Hepatocyte (in vitro differentiated cells): ENCODE results near the gene CCDC102A. TPM values are rescaled to one million over a fixed set of nuclear protein-coding genes. Genes with fewer than 3 reads are reported as not detected.

Source experiments
- DNase-seq: peaks from one replicate; pipeline ENCODE4 v3.0.0-alpha.2; 2016; ENCODE audit warnings: low spot score
- H2AFZ ChIP-seq: fragments of 200-600 bp; sonication (generic); 2 replicates; pipeline ENCODE4 v1.6.0; 2016; ENCODE audit warnings: antibody characterized with exemption, mild to moderate bottlenecking
- H3K27ac ChIP-seq: fragments of 200-600 bp; sonication (generic); 2 replicates; pipeline ENCODE4 v1.5.1; 2016; ENCODE audit warnings: mild to moderate bottlenecking
- H3K27me3 ChIP-seq: fragments of 200-600 bp; sonication (generic); 2 replicates; pipeline ENCODE4 v1.6.1; 2016
- H3K36me3 ChIP-seq: fragments of 200-600 bp; sonication (generic); replicated peaks from 2 replicates; pipeline ENCODE4 v1.5.1; 2016; ENCODE audit warnings: low read depth; ENCODE audit not compliant: insufficient read depth
- H3K4me1 ChIP-seq: fragments of 200-600 bp; sonication (generic); 2 replicates; pipeline ENCODE4 v1.5.1; 2016; ENCODE audit warnings: mild to moderate bottlenecking, moderate library complexity; ENCODE audit not compliant: insufficient read depth
- H3K4me2 ChIP-seq: fragments of 200-600 bp; sonication (generic); 2 replicates; pipeline ENCODE4 v1.6.0; 2016
- H3K4me3 ChIP-seq: fragments of 200-600 bp; sonication (generic); 2 replicates; pipeline ENCODE4 v1.5.1; 2016; ENCODE audit warnings: mild to moderate bottlenecking
- H3K79me2 ChIP-seq: fragments of 200-600 bp; sonication (generic); 2 replicates; pipeline ENCODE4 v1.6.0; 2017; ENCODE audit warnings: mild to moderate bottlenecking
- H3K9me2 ChIP-seq: fragments of 200-600 bp; sonication (generic); replicated peaks from 2 replicates; pipeline ENCODE4 v1.6.0; 2017; ENCODE audit warnings: mild to moderate bottlenecking; ENCODE audit not compliant: insufficient read depth
- H3K9me3 ChIP-seq: fragments of 200-600 bp; sonication (generic); 2 replicates; pipeline ENCODE4 v1.5.1; 2016; ENCODE audit warnings: low read depth, mild to moderate bottlenecking
- H4K20me1 ChIP-seq: fragments of 200-600 bp; sonication (generic); 2 replicates; pipeline ENCODE4 v1.6.0; 2016; ENCODE audit warnings: mild to moderate bottlenecking; ENCODE audit not compliant: insufficient read depth, poor library complexity, severe bottlenecking
- CTCF ChIP-seq: fragments of 200-600 bp; sonication (generic); IDR thresholded peaks from 2 replicates; pipeline ENCODE4 v1.5.1; 2016; ENCODE audit warnings: antibody characterized with exemption, mild to moderate bottlenecking; ENCODE audit not compliant: poor library complexity
- EZH2 ChIP-seq: fragments of 200-600 bp; sonication (generic); IDR thresholded peaks from 2 replicates; pipeline ENCODE4 v1.6.1; 2016; ENCODE audit warnings: antibody characterized with exemption, mild to moderate bottlenecking, borderline replicate concordance
- EZH2phosphoT487 ChIP-seq: fragments of 200-600 bp; sonication (generic); IDR thresholded peaks from one replicate; pipeline ENCODE4 v1.6.1; 2018; ENCODE audit warnings: antibody characterized with exemption, mild to moderate bottlenecking, low read depth, moderate library complexity; ENCODE audit not compliant: unreplicated experiment, severe bottlenecking
- WGBS: methylation state at CpG from one replicate; pipeline ENCODE4 v1.1.6; 2016; ENCODE audit warnings: low lambda C conversion rate; ENCODE audit errors: missing lambda C conversion rate; 5-methylcytosine and 5-hydroxymethylcytosine counted together
- polyA plus RNA-seq: library from polyadenylated mRNA; unstranded; fragments of >200 nt; fragmentation: Nextera tagmentation; extraction: Ambion mirVana; gene quantifications from 2 replicates; pipeline ENCODE4 v1.2.1, GENCODE V29; 2016
- total RNA-seq: library from RNA; depleted of rRNA; stranded (reverse); fragments of >200 nt; gene quantifications from 2 replicates; pipeline ENCODE4 v1.2.3, GENCODE V29; 2014

The CCDC102A gene
- total and polyA plus RNA-seq, 2 experiments from 2014 or later = 11.4 to 17.2 TPM

GRCh38 chr16:57510016-57510871, 26.1 kb downstream of the CCDC102A start:
- Histone ChIP-seq H3K9me2 (no peaks in the 10 kb centered on the region), H2AFZ (no peak overlapping the region), H3K27me3 (no peaks in the 10 kb centered on the region), H3K4me1 (peaks cover 50% of the 10 kb centered on the region), H3K9me3 (no peaks in the 10 kb centered on the region), H4K20me1 (no peaks in the 10 kb centered on the region), H3K79me2 (no peaks in the 10 kb centered on the region), H3K36me3 (no peaks in the 10 kb centered on the region), H3K4me3 (no peak overlapping the region), H3K4me2 (no peak overlapping the region), H3K27ac (peak overlapping the region; percentile 61)
- 39% methylated on average over 10 of the region's 10 CpGs for WGBS
- TF ChIP-seq EZH2phosphoT487 = no peak
- TF ChIP-seq EZH2 = no peak
- no peak for TF ChIP-seq CTCF
- peak; percentile 23 for DNase-seq

GRCh38 chr16:57509231-57509923, 27.0 kb downstream of the CCDC102A start:
- Histone ChIP-seq H3K4me2 (no peak overlapping the region), H3K79me2 (no peaks in the 10 kb centered on the region), H3K9me3 (no peaks in the 10 kb centered on the region), H2AFZ (no peak overlapping the region), H3K4me1 (peaks cover 42% of the 10 kb centered on the region), H3K4me3 (no peak overlapping the region), H4K20me1 (no peaks in the 10 kb centered on the region), H3K36me3 (no peaks in the 10 kb centered on the region), H3K27ac (peak overlapping the region; percentile 61), H3K9me2 (no peaks in the 10 kb centered on the region), H3K27me3 (no peaks in the 10 kb centered on the region)
- peak; percentile 8 for DNase-seq
- WGBS = 80% methylated on average over 12 of the region's 12 CpGs
- TF ChIP-seq EZH2 = no peak
- TF ChIP-seq EZH2phosphoT487 = no peak
- no peak for TF ChIP-seq CTCF

GRCh38 chr16:57508035-57508425, 28.3 kb downstream of the CCDC102A start:
- no peak overlapping the region for H3K4me3 ChIP-seq
- H4K20me1 ChIP-seq = no peaks in the 10 kb centered on the region
- 78% methylated on average over 3 of the region's 3 CpGs for WGBS
- H3K27me3 ChIP-seq = no peaks in the 10 kb centered on the region
- H3K79me2 ChIP-seq = no peaks in the 10 kb centered on the region
- H3K9me3 ChIP-seq = no peaks in the 10 kb centered on the region
- peak; percentile 5 for DNase-seq
- no peak overlapping the region for H2AFZ ChIP-seq
- H3K4me1 ChIP-seq = peaks cover 28% of the 10 kb centered on the region
- TF ChIP-seq EZH2phosphoT487 = no peak
- no peak for TF ChIP-seq CTCF
- TF ChIP-seq EZH2 = no peak
- H3K36me3 ChIP-seq = no peaks in the 10 kb centered on the region
- no peak overlapping the region for H3K4me2 ChIP-seq
- no peak overlapping the region for H3K27ac ChIP-seq
- no peaks in the 10 kb centered on the region for H3K9me2 ChIP-seq
